CMK (cell line): ENCODE results near the gene KRTAP3-3.
"Not testable (repeated sequence)": the region's sequence is repeated elsewhere in the genome, so short reads cannot be mapped to it uniquely, and the experiment has no call there.

ENCODE experiments used
- DNase-seq: peaks from one replicate; pipeline ENCODE4 v3.0.0-alpha.2; 2010; ENCODE audit warnings: low read depth

Gene KRTAP3-3

DNA sequence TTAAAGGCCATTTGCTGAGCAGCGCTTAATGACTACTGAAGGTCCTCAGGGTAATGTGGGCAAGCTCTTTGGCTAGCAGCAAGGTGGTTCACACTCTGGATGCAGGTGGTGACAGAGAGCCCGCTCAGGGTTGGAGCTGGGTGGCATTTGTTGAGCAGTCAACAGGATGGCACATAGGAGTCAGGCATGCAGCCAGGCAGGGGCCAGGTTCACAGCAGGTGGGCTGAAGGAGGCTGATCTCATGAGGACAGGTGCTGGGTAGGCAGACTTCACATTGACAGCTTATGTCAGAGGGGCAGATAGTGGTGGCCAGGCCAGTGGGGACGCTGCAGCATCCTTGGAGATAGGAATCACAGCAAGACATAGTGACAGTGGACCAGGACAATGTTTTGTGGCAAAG lies 10.4 kb upstream of the KRTAP3-3 start:
- no peak for DNase-seq

DNA sequence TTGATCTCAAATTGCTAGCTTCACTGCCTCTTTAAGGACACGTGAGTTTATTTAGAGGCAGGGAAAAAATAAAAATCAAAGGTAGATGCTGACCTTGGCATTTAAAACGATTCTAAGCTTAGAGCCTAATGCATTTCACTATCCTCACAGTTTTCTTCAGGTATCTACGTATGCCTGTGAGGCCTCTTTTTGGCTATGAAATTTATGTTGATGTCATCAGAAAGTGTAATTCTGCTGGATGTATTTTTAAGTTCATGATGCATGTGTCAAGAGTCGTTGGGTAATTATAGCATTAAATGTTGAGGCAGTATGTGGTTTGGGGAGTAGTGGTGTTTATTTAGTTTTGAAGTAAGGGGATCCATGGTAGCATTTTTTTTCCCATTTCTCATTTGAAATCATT lies 10.0 kb upstream of the KRTAP3-3 start:
- DNase-seq: no peak

DNA sequence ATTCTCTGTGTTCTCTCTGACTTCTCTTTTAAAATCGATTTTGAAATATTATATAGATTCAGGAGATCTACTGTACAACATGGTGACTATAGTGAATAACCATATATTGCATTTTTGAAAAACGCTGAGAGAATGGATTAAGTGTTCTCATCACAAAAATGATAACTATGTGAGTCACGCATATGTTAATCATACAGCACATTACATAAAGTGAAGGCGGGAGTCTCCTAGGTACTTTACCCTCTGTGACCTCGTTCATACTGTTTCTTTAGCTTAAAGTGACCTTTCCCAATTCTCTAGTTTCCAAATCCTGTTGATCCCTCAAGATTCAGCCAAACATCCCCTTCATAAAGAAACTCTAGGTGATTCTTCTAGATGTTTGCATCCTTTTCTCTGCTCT lies 8.8 kb upstream of the KRTAP3-3 start:
- no peak for DNase-seq

DNA sequence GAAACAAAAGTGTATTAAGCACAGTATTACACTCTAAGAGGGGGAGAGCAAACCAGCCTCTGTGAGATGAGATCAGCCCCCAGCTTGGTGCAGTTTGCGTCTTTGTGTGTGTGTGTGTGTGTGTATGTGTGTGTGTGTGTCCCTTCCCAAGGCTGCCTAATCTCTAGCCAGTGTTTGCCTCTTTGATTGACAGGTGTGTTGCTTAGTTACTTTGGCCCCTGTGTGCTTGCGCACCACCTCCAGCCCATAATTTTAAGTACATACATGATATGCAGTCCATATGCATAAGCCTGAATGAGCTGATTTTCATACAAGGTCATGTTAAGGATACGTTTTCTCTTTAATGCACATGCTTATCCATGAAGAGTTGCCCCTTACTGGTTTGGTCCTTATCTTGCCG lies 7.8 kb upstream of the KRTAP3-3 start:
- DNase-seq: no peak

DNA sequence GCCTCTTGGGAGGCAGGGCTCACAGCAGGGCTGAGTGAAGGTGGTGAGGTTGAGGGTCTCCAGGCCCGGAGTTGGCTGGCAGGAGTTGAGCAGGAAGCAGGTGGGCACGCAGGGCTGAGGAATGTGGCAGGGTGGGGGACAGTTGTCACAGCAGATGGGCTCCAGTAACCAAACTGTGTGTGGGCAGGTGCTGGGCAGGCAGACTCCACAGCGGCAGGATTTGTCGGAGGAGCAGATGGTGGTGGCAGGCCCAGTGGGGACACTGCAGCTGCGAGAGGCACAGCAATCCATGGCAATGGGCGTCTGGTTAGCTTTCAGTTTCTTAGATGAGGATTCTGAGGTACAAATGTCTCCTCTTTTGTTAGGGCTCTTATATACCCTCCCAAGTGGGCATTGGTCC lies 5.6 kb upstream of the KRTAP3-3 start, which contains the start of gene KRTAP3-2:
Gene KRTAP3-2 (minus strand): TSS at position 344 of the 400 bp plus-strand sequence. CDS start 53 bp downstream, at position 291.
- DNase-seq: not testable (repeated sequence)

DNA sequence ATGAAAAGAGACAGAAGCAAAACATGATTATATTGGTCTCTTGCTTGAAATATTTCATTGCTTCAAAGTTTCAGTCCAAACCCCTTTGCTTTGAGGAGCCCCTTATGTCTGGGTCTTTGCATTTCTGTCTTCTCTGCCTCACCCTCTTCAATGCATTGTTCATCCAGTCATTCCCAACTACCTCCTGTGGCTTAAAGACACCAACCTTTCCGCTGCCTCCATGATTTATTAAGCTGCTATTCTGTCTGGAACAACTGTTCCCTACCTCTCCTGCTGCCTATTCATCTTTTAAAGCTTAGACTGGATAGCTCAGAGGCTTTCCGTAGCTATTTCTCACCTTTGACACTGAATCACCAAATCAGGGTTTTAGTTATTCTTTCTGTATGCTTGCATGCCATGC lies 3.4 kb upstream of the KRTAP3-3 start:
- no peak for DNase-seq

DNA sequence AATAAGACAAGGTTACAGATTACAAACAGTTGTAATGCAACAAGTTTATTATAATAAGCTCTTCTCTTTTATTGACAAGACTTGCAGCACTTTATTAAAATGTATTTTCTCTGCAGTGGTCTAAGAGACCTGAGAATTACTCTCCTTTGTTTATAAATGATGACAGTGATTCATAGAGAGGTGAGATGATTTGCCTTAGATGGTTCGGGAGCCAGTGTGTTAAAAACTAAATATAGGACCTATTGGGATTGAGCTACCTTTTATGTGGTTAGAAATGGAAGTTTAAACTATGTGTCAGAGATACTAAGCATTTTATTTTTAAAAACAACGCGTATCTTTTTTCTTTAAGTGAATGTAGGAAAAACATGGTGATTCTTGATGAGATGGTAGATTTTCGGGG lies 2.9 kb upstream of the KRTAP3-3 start:
- DNase-seq: no peak

DNA sequence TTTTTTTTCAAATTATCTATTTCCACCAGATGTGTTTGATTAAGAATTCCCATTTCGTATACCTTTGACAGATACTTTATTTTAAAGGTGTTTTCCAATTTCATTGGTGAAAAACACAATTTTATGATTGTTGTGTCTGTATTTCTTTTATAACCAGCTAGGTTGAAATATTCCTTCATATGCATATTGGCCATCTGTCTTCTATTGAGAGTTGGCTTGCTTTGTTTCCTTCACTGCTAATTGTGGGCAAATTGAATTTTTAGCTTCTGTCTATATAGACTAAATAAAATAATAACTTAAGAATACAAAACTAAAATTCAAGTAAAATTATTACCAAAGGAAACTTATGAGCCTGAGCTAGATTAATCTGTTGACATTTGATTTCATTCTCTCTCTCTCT lies 1.2 kb upstream of the KRTAP3-3 start:
- no peak for DNase-seq

DNA sequence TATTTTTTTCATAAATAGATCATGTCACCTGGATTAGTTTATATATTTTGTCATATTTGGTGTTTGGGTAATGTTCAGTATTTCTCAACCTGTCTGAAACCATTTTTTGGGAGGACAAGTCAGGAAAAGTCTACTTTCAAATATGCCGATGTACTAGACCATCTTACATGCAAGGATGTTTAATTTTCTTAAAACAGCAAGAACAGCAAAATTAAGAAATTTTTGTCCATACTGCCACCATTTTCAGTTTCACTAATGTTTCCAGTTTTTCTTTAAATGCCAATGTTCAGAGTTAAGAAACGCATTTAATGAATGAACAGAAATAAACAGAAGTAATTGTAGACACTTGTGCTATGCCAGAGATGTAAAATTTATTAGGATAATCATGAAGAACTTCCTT lies 880 bp downstream of the KRTAP3-3 start:
- DNase-seq: no peak

DNA sequence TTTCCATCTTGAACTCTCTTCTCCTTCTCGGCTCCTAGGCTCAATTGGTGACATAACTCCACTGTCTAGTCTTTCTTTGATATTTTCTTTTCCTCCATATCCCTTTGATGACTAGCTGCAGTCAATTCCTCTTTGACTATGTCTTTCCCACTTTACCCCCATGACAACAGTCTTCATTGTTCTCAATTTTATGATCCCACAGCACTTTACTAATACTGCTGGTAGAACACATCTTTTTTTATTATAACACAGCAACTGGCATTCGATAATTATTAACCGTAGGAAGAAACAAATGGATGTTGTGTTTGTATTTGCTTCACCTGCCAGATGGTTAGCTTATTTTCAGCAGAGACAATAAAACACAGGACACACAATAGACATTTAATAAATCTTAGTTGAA lies 1.3 kb downstream of the KRTAP3-3 start:
- no peak for DNase-seq

DNA sequence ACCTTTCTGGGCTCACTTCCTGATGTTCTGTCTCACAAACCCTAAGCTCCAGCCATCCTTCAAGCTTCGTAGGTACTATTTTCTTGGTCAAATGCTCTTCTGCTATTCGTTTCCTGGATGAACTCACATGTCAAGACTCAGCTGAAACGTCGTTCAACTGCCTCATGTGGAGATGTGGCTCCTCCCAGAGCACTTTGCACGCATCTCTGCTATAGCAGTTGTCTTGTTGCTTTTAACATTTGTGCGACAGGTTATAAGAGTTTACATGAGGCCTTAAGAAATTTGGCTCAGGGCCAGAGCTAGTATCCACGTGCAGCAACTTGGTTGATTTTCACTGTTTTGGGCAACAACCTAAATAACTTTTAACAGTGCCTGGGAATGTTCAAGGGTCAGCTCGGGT lies 7.0 kb downstream of the KRTAP3-3 start:
- DNase-seq: no peak

DNA sequence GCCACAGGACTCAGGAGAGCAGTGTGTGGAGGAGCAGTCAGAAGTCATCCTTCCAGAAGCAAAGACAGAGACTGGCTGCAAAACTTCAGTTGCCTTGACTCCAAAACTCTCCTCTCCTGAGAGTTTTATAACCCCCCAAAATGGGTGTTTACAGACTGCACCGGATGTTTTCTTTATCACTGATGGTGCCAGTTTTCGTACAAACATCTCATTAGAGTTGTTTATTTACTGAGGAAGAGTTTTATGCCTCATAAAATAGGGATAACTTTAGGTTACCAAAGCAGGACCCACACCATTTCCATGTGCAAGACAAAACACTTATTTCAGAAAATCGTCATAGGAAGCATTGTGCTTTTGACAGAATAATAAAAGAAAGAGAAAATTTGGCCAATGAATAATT lies 9.7 kb downstream of the KRTAP3-3 start, which contains the start of gene KRT40:
Gene KRT40 (minus strand): TSS at position 101 of the 400 bp plus-strand sequence. CDS start 53 bp downstream, at position 48.
- DNase-seq: no peak

DNA sequence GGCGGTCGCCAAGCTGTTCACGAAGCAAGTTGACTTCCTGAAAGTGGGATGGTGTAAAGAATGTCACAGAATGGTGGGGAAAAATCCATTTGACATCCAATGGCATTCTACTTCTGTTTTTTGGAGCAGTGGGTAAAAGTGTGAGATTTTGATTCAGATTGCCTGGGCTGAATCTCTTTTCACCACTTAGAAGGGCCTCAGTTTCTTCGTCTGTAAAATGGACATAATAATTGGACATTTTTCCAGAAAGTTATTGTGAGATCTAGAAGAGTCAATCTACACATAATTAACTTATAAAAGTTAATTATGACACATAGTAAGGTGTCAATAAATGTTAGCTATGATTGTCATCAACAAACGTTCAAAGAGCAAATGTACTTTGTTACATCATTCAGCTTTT lies 12.8 kb downstream of the KRTAP3-3 start:
- no peak for DNase-seq

DNA sequence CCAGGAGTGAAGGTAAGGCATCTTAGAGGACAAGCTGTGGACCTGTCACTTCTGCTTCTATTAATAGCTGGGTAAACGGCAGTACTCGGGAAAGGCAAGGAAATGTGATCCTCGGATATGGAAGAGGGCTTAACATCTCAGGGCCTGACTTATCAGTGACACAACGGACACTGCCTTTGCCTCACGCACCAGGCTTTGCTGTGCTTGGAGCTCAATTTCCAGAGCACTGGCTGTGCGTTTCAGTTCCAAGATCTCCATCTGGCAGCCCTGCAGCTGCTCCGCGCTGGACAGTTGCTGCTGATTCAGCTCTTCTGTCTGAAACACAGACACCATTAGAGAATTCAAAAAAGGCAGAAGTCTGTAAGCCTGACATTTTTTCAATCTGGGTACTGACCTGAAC lies 13.4 kb downstream of the KRTAP3-3 start:
- no peak for DNase-seq

DNA sequence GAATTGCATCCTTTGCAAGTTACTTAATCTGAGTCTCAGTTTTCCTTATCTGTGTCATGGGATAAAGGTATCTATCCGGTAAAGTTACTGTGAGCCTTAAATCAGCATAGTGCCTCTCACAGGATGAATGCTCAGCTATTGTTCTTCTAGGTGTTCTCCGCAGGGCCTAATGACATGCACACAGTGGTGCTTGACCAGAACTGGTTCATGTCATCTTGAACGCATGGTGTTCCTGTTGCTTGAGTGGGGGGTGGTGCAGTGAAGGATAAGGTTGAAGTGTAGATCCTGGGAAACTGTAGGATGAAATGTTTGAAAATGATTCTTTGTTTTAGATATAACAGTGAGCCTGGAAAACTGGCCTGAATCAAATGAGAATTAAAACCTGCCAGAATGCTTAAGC lies 13.8 kb downstream of the KRTAP3-3 start:
- DNase-seq: no peak

DNA sequence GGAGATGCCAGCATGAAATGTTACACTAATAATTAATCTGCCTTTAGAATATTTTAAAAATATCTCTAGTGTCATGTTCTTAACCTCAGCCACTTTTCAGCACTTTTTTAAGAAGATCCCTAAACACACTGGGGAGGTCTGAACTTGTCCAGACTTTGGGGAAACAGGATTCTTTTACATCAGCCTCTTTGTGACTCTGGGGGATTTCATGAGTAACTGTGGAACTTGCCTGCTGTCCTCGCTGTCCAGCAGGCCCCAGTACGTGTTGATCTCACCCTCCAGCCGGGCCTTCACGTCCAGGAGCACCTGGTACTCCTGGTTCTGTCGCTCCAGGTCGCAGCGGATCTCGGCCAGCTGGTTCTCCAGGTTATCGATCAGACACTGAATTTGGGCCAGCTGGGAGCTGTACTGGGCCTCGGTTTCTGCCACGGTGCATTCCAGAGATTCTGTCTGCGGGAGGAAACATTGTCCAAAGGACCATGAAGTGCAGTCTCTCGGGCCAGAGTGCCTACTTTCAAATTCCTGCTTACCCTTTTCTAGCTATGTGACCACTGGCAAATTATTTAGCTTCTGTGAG lies 15.3 kb downstream of the KRTAP3-3 start:
- DNase-seq: no peak

DNA sequence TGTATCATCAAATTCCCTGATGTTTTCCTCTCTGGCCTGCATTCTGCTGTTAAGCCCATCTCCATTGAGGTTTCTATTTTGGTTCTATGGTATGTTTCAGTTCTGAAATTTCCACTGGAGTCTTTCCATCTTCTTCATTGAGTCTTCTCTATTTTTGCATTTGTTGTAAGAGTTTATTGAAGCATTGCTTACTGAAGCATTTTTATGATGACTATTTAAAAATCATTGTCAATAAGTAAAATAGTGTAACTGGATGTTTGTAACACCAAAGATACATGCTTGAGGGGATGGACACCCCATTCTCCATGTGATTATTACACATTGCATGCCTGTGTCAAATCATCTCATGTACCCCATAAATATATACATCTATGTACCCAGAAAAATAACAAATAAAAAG lies 18.4 kb downstream of the KRTAP3-3 start:
- no peak for DNase-seq

DNA sequence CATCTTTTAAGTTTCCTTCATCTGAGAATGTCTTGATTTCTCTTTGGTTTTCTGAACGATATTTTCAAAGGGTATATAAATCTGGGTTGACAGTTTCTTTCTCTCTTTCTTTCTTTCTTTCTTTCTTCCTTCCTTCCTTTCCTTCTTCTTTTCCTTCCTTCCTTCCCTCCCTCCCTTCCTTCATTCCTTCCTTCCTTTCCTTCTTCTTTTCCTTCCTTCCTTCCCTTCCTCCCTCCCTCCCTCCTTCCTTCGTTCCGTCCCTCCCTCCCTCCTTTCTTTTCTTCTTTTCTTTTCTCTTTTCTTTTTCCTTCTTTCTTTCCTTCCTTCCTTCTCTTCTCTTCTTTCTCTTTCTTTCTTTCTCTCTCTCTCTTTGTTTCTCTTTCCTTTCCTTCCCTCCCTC lies 19.6 kb downstream of the KRTAP3-3 start:
- no peak for DNase-seq

DNA sequence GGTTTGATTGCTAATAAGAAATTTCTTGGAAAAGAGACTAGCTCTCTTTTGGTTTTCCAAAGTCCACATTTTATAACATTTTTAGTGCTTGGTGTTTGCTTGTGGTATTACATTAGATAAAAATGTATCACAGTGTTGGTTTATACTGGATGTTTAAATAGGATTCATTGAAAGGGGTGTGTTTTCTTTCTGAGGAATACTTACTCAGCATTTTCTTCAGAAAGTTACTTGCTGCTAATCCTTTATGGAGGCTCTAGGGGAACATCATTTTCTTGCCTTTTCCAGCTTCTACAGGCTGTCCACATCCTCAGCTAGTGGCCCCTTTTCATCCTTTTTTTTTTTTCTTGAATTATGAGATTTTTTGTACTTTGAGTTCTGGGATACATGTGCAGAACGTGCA lies 26.4 kb downstream of the KRTAP3-3 start:
- DNase-seq: no peak

DNA sequence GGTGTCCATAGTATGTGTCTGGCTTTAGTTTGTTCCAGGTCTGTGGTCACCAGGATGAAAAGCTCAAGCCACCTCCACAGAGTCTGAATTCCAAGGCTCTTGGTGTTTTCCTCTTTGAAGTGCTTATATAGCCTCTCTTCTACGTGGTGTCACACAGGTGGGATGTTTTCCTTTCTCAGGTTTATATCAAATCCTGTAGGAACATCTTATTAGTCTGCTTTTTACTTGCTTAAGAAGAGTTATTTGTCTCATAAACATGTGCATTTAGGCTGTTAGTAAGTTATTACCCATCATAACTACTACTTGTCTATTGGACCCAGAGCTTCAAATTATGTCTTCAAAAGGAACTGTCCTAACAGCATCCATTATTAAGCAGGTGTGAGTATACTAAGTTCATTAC lies 27.1 kb downstream of the KRTAP3-3 start, which contains the start of gene KRT39:
Gene KRT39 (minus strand): TSS at position 101 of the 400 bp plus-strand sequence. CDS start 92 bp downstream, at position 9.
- DNase-seq: no peak

DNA sequence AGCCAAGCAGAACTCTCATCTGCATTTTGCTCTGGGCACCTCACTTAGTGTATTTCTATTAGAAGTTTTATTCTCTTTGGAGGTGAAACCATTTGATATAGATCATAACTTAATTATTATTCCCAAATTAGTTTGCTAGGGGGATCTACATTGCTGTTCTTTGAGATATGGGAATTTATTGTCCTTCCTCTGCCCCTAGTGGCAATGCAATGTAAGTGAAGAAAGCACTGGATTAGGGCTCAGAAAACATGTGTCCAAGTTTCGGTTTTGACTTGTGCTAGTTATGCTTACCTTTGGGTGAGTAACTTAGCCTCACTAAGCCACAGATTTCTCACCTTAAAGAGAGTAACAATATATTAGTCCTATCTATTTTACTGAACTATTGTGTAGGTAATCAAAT lies 30.1 kb downstream of the KRTAP3-3 start:
- DNase-seq: peak; percentile 2

DNA sequence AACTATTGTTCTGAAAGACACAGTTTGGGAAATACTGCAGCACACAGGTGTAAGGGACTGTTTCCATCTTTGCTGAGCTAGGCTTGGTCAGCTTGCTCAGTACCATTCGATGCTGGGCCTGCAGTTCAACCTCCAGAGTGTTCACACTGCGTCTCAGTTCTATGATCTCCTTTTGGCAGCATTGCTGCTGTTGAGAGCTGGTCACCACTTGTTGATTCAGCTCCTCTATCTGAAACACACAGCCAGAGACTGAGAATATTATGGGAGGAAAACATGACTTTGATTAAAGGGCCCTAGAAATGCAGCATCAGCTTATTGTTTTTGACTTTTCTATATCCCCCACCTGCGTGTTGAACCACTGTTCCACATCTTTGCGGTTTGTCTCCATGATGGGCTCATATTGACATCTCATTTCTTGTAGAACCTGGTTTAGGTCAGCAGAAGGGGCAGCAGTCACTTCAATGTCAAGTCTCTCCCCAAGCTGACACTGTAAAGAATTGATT lies 31.9 kb downstream of the KRTAP3-3 start:
- DNase-seq: no peak

DNA sequence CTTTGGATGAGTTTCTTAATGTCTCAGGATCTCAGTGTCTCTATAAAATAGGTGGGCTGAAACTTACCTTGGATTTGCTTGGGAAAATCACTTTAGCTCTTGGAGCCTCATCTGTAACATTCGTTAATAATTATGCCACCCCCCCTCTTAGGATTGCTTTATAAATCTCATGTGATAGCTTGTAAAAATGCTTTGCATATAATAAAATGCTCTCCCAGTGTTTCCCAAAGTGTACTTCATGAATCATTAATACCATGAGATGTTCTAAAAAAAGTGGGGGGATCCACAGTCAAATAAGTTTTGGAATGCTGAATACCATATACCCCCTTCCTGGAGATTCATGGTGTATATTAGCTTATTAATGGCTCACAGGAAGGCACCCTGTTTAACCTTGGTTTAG lies 32.4 kb downstream of the KRTAP3-3 start:
- DNase-seq: no peak

DNA sequence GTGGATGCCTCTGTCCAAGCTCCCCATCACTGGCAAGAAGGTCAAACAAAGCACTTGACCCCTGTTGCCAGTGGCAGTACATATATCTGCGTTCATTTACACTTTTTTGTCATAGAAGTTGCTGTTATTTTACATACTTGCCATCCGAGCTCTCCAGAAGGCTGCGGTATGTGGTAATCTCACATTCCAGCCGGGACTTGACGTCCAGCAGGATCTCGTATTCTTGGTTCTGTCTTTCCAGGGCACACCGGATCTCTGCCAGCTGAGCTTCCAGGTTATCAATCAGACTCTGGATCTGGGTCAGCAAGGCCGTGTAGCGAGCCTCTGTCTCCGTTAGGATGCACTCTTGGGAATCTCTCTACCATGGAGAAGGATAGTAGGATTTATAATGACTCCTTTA lies 33.8 kb downstream of the KRTAP3-3 start:
- DNase-seq: no peak
